Stimulated activated naive CD8-positive, alpha-beta T cell treated with anti-CD3 and anti-CD28 coated beads, Interleukin-15, amount 100 ng/mL, for 72 hours (primary cell): ENCODE results near the gene IQSEC3.
A peak's percentile ranks its signal among the peaks of the same experiment; 100 is the strongest.

Source experiments
- ATAC-seq: fragments of 150-1000 bp; cut with Tn5 transposase; 2 replicates; pipeline ENCODE4 v1.10.0; 2021; ENCODE audit warnings: mild to moderate bottlenecking, moderate library complexity
- DNase-seq, 2 donors: peaks; one replicate each; pipeline ENCODE4 v3.0.0; 2021 to 2022
- H3K27ac Mint-ChIP-seq, 2 donors: one replicate each; pipeline ENCODE4 v1.8.0; 2022; ENCODE audit warnings: mild to moderate bottlenecking in 2 of 2, mixed read lengths in 2 of 2, moderate library complexity in 2 of 2
- H3K27me3 Mint-ChIP-seq: one replicate; pipeline ENCODE4 v1.8.0; 2022; ENCODE audit warnings: mixed read lengths
- H3K4me1 Mint-ChIP-seq: one replicate; pipeline ENCODE4 v1.8.0; 2022; ENCODE audit warnings: mild to moderate bottlenecking, mixed read lengths
- H3K4me3 Mint-ChIP-seq, 2 donors: one replicate each; pipeline ENCODE4 v1.8.0; 2022; ENCODE audit warnings: mild to moderate bottlenecking in 2 of 2, mixed read lengths in 2 of 2, moderate library complexity in 1 of 2
- H3K9me3 Mint-ChIP-seq, 2 donors: one replicate each; pipeline ENCODE4 v1.8.0; 2022; ENCODE audit warnings: mixed read lengths in 2 of 2

Gene IQSEC3

GRCh38 chr12:111699-112493 lies 45.3 kb downstream of the IQSEC3 start:
- Mint-ChIP-seq H3K27me3 (peaks cover 16% of the 10 kb centered on the region), H3K4me3 (no peak overlapping the region), H3K27ac (no peak overlapping the region), H3K9me3 (no peaks in the 10 kb centered on the region), H3K4me1 (peaks cover 11% of the 10 kb centered on the region)
- ATAC-seq, result no peak
- DNase-seq, result no peak

GRCh38 chr12:113347-113746 lies 46.8 kb downstream of the IQSEC3 start:
- peaks cover 17% of the 10 kb centered on the region for H3K27me3 Mint-ChIP-seq
- no peak overlapping the region for H3K27ac Mint-ChIP-seq
- no peak overlapping the region for H3K4me3 Mint-ChIP-seq
- peaks cover 11% of the 10 kb centered on the region for H3K4me1 Mint-ChIP-seq
- DNase-seq (no peak), ATAC-seq (no peak)
- H3K9me3 Mint-ChIP-seq, result no peaks in the 10 kb centered on the region

- H3K4me3 Mint-ChIP-seq, result no peak overlapping the region
- peaks cover 6% of the 10 kb centered on the region for H3K4me1 Mint-ChIP-seq
- no peak for ATAC-seq
- H3K9me3 Mint-ChIP-seq, result no peaks in the 10 kb centered on the region
- H3K27me3 Mint-ChIP-seq, result peaks cover 17% of the 10 kb centered on the region
- H3K27ac Mint-ChIP-seq, result no peak overlapping the region
- no peak for DNase-seq
Observed at GRCh38 chr12:114626-115211, 48.2 kb downstream of the IQSEC3 start.

- Mint-ChIP-seq H3K4me1 (no peaks in the 10 kb centered on the region), H3K9me3 (no peaks in the 10 kb centered on the region), H3K4me3 (no peak overlapping the region), H3K27me3 (peaks cover 17% of the 10 kb centered on the region), H3K27ac (no peak overlapping the region)
- no peak for DNase-seq
- ATAC-seq, result no peak
Observed at GRCh38 chr12:115518-115917, 49.0 kb downstream of the IQSEC3 start.

GRCh38 chr12:115960-116915 lies 49.7 kb downstream of the IQSEC3 start:
- H3K27me3 Mint-ChIP-seq, result peaks cover 17% of the 10 kb centered on the region
- no peak overlapping the region for H3K4me3 Mint-ChIP-seq
- no peaks in the 10 kb centered on the region for H3K4me1 Mint-ChIP-seq
- H3K27ac Mint-ChIP-seq, result no peak overlapping the region
- no peak for ATAC-seq
- no peak for DNase-seq
- H3K9me3 Mint-ChIP-seq, result no peaks in the 10 kb centered on the region

- ATAC-seq (no peak), DNase-seq (no peak)
- no peaks in the 10 kb centered on the region for H3K4me1 Mint-ChIP-seq
- no peak overlapping the region for H3K4me3 Mint-ChIP-seq
- no peak overlapping the region for H3K27ac Mint-ChIP-seq
- H3K27me3 Mint-ChIP-seq, result peaks cover 17% of the 10 kb centered on the region
- H3K9me3 Mint-ChIP-seq, result no peaks in the 10 kb centered on the region
Observed at GRCh38 chr12:117311-117710, 50.7 kb downstream of the IQSEC3 start.

- H3K9me3 Mint-ChIP-seq, result no peaks in the 10 kb centered on the region
- H3K27ac Mint-ChIP-seq, result peak overlapping the region in 1 of 2 donors; percentile 6
- DNase-seq, result no peak
- peaks cover 16% of the 10 kb centered on the region for H3K27me3 Mint-ChIP-seq
- ATAC-seq, result no peak
- no peak overlapping the region for H3K4me3 Mint-ChIP-seq
- H3K4me1 Mint-ChIP-seq, result no peaks in the 10 kb centered on the region
Observed at GRCh38 chr12:117816-118345, 51.3 kb downstream of the IQSEC3 start.

GRCh38 chr12:118591-118990 lies 52.0 kb downstream of the IQSEC3 start:
- DNase-seq (no peak), ATAC-seq (no peak)
- H3K27me3 Mint-ChIP-seq, result peaks cover 9% of the 10 kb centered on the region

GRCh38 chr12:120951-121350 lies 54.4 kb downstream of the IQSEC3 start:
- peaks cover 8% of the 10 kb centered on the region for H3K27me3 Mint-ChIP-seq

More at GRCh38 chr12:118591-118990, 52.0 kb downstream of the IQSEC3 start:
- no peak overlapping the region for H3K4me3 Mint-ChIP-seq
- no peaks in the 10 kb centered on the region for H3K4me1 Mint-ChIP-seq
- H3K27ac Mint-ChIP-seq, result no peak overlapping the region
- H3K9me3 Mint-ChIP-seq, result no peaks in the 10 kb centered on the region

GRCh38 chr12:121647-122046 lies 55.1 kb downstream of the IQSEC3 start:
- no peaks in the 10 kb centered on the region for H3K9me3 Mint-ChIP-seq
- ATAC-seq, result no peak
- H3K27ac Mint-ChIP-seq, result no peak overlapping the region
- H3K27me3 Mint-ChIP-seq, result peaks cover 4% of the 10 kb centered on the region
- no peak overlapping the region for H3K4me3 Mint-ChIP-seq
- H3K4me1 Mint-ChIP-seq, result no peaks in the 10 kb centered on the region
- no peak for DNase-seq

More at GRCh38 chr12:120951-121350, 54.4 kb downstream of the IQSEC3 start:
- no peaks in the 10 kb centered on the region for H3K4me1 Mint-ChIP-seq
- ATAC-seq, result no peak
- H3K9me3 Mint-ChIP-seq, result no peaks in the 10 kb centered on the region
- H3K27ac Mint-ChIP-seq, result no peak overlapping the region
- DNase-seq, result no peak
- no peak overlapping the region for H3K4me3 Mint-ChIP-seq

GRCh38 chr12:125075-125474 lies 58.5 kb downstream of the IQSEC3 start:
- no peaks in the 10 kb centered on the region for H3K27me3 Mint-ChIP-seq
- no peaks in the 10 kb centered on the region for H3K4me1 Mint-ChIP-seq
- ATAC-seq (peak; percentile 7), DNase-seq (no peak)
- H3K4me3 Mint-ChIP-seq, result no peak overlapping the region
- peak overlapping the region in 1 of 2 donors; percentile 28 for H3K27ac Mint-ChIP-seq
- no peaks in the 10 kb centered on the region for H3K9me3 Mint-ChIP-seq

- no peaks in the 10 kb centered on the region for H3K27me3 Mint-ChIP-seq
- no peak overlapping the region for H3K4me3 Mint-ChIP-seq
- DNase-seq (no peak), ATAC-seq (peak; percentile 36)
- H3K4me1 Mint-ChIP-seq, result no peaks in the 10 kb centered on the region
- no peaks in the 10 kb centered on the region for H3K9me3 Mint-ChIP-seq
- no peak overlapping the region for H3K27ac Mint-ChIP-seq
Observed at GRCh38 chr12:125566-125965, 59.0 kb downstream of the IQSEC3 start.

GRCh38 chr12:128079-128478 lies 61.5 kb downstream of the IQSEC3 start:
- no peak for DNase-seq
- H3K9me3 Mint-ChIP-seq, result no peaks in the 10 kb centered on the region
- H3K4me1 Mint-ChIP-seq, result no peaks in the 10 kb centered on the region
- peaks cover 13% of the 10 kb centered on the region for H3K27me3 Mint-ChIP-seq
- no peak for ATAC-seq
- peak overlapping the region in 1 of 2 donors; percentile 68 for H3K27ac Mint-ChIP-seq
- H3K4me3 Mint-ChIP-seq, result no peak overlapping the region

- Mint-ChIP-seq H3K27ac (peak overlapping the region in 1 of 2 donors; percentile 61), H3K4me1 (no peaks in the 10 kb centered on the region), H3K9me3 (no peaks in the 10 kb centered on the region), H3K27me3 (peaks cover 17% of the 10 kb centered on the region), H3K4me3 (no peak overlapping the region)
- ATAC-seq (no peak), DNase-seq (no peak)
Observed at GRCh38 chr12:129001-129400, 62.4 kb downstream of the IQSEC3 start.

GRCh38 chr12:130519-130918 lies 64.0 kb downstream of the IQSEC3 start:
- Mint-ChIP-seq H3K4me1 (no peaks in the 10 kb centered on the region), H3K9me3 (no peaks in the 10 kb centered on the region), H3K27ac (no peak overlapping the region), H3K4me3 (no peak overlapping the region), H3K27me3 (peaks cover 17% of the 10 kb centered on the region)
- no peak for DNase-seq
- ATAC-seq, result no peak
